Lung microvascular endothelial cell (primary cell): ENCODE results near the gene CLK1. TPM values are rescaled to one million over a fixed set of nuclear protein-coding genes. Genes with fewer than 3 reads are reported as not detected.

Source experiments
- DNase-seq, 2 donors: peaks; one replicate each; pipeline versions ENCODE4 v3.0.0 to v3.0.0-alpha.2; 2010; ENCODE audit warnings: low read depth in 2 of 2
- total RNA-seq: library from RNA; depleted of rRNA; stranded (reverse); fragments of >200 nt; gene quantifications from 2 replicates; pipeline ENCODE4 v1.2.1, GENCODE V29; 2014

CLK1 gene
- total RNA-seq, 1 donor from 2014 or later: 87.5 TPM

GRCh38 chr2:200811333-200812121, 52.9 kb downstream of the CLK1 start, which contains the start of gene BZW1:
BZW1 (plus strand) TSS chr2:200811910; CDS start chr2:200813218, 1,308 bp downstream.
- DNase-seq: peak; percentile 97 to 98

- no peak for DNase-seq
These were observed 53.5 kb downstream of the CLK1 start for GRCh38 chr2:200810998-200811332.

GRCh38 chr2:200810252-200810997, 54.0 kb downstream of the CLK1 start:
- DNase-seq: peak in 1 of 2 donors; percentile 62

GRCh38 chr2:200809506-200810251, 54.8 kb downstream of the CLK1 start:
- no peak for DNase-seq

Other genes with a start within 250 kb of the CLK1 start
- gene BZW1, start 52.7 kb downstream of the CLK1 start, total RNA-seq: 392 and 474 TPM in 2 replicates
- gene PPIL3, start 24.4 kb upstream of the CLK1 start, total RNA-seq: 19.2 and 21.0 TPM in 2 replicates
- gene NIF3L1, start 24.7 kb upstream of the CLK1 start, total RNA-seq: 11.1 and 12.9 TPM in 2 replicates
- gene ORC2, start 99.0 kb upstream of the CLK1 start, total RNA-seq: 13.9 and 16.9 TPM in 2 replicates
- gene HYCC2, start 207.0 kb upstream of the CLK1 start, total RNA-seq: 6.3 and 8.5 TPM in 2 replicates
- gene NDUFB3, start 207.3 kb upstream of the CLK1 start, total RNA-seq: 85.3 and 92.0 TPM in 2 replicates